GM12878 (cell line): ENCODE data around the gene SYT8. TPM values are rescaled to one million over a fixed set of nuclear protein-coding genes. Genes with fewer than 3 reads are reported as not detected.

Experiments used
- ASH2L ChIP-seq: fragments of 300-600, 200-600 bp; sonication (generic); IDR thresholded peaks from 2 replicates; pipeline ENCODE4 v1.6.1; 2017; ENCODE audit warnings: low read depth, mild to moderate bottlenecking, borderline replicate concordance
- CBX3 ChIP-seq: fragments of 200-600 bp; sonication (generic); IDR thresholded peaks from 2 replicates; pipeline ENCODE4 v1.6.1; 2016; ENCODE audit warnings: low read depth, borderline replicate concordance
- CHD4 ChIP-seq: fragments of 200-600 bp; sonication (generic); IDR thresholded peaks from 2 replicates; pipeline ENCODE4 v1.6.1; 2016; ENCODE audit warnings: mild to moderate bottlenecking
- CTCF ChIP-seq, 3 experiments: IDR thresholded peaks in 2 of 3; conservative IDR thresholded peaks in 1 of 3; 2 replicates each; pipeline ENCODE4 v1.5.1; 2011; ENCODE audit warnings: low read depth in 3 of 3, low read length in 3 of 3, mild to moderate bottlenecking in 3 of 3, control low read depth in 2 of 3, moderate library complexity in 2 of 3, inconsistent platforms in 1 of 3, mixed read lengths in 1 of 3; ENCODE audit not compliant: control insufficient read depth in 2 of 3, insufficient read depth in 1 of 3; ENCODE audit errors: extremely low read depth in 1 of 3
- ESRRA ChIP-seq: IDR thresholded peaks from 2 replicates; pipeline ENCODE4 v1.6.1; 2012; ENCODE audit warnings: mild to moderate bottlenecking, low read length, improper control_type of control experiment
- HDAC2 ChIP-seq: fragments of 200-600 bp; sonication (generic); IDR thresholded peaks from 2 replicates; pipeline ENCODE4 v1.6.1; 2017
- JUNB ChIP-seq: IDR thresholded peaks from 2 replicates; pipeline ENCODE4 v1.6.1; 2016; ENCODE audit warnings: antibody characterized with exemption, mild to moderate bottlenecking
- KLF5 ChIP-seq: fragments of 450-650 bp; IDR thresholded peaks from 2 replicates; pipeline ENCODE4 v1.6.1; 2014; ENCODE audit warnings: mild to moderate bottlenecking; ENCODE audit not compliant: partially characterized antibody
- MTA2 ChIP-seq: fragments of 450-650 bp; IDR thresholded peaks from 2 replicates; pipeline ENCODE4 v1.6.1; 2016; ENCODE audit warnings: low read depth, mild to moderate bottlenecking, moderate library complexity
- PAX5 ChIP-seq: IDR thresholded peaks from 2 replicates; pipeline ENCODE4 v1.6.1; 2011; ENCODE audit warnings: low read depth, low read length, borderline replicate concordance
- PRDM15 ChIP-seq: fragments of 450-650 bp; formaldehyde crosslinking; IDR thresholded peaks from 2 replicates; pipeline ENCODE4 v1.4.0; 2020; ENCODE audit warnings: mild to moderate bottlenecking, moderate library complexity
- RAD21 ChIP-seq: IDR thresholded peaks from 2 replicates; pipeline ENCODE4 v1.6.1; 2011; ENCODE audit warnings: mild to moderate bottlenecking, low read depth, low read length, moderate library complexity; ENCODE audit not compliant: insufficient read depth
- SREBF1 ChIP-seq: IDR thresholded peaks from 2 replicates; pipeline ENCODE4 v1.6.1; 2012; ENCODE audit warnings: mild to moderate bottlenecking, low read length
- SUPT20H ChIP-seq: IDR thresholded peaks from 2 replicates; pipeline ENCODE4 v1.6.1; 2011; ENCODE audit warnings: low read depth, mild to moderate bottlenecking, low read length, moderate library complexity, borderline replicate concordance; ENCODE audit not compliant: control insufficient read depth
- TCF3 ChIP-seq: IDR thresholded peaks from 2 replicates; pipeline ENCODE4 v1.6.1; 2012; ENCODE audit warnings: low read depth, mild to moderate bottlenecking, low read length, borderline replicate concordance; ENCODE audit not compliant: insufficient read depth
- USF1 ChIP-seq: IDR thresholded peaks from 2 replicates; pipeline ENCODE4 v1.6.1; 2011; ENCODE audit warnings: borderline replicate concordance, low read depth, mild to moderate bottlenecking, moderate library complexity, mixed read lengths, low read length; ENCODE audit not compliant: insufficient read depth; ENCODE audit errors: extremely low read length
- YY1 ChIP-seq: IDR thresholded peaks from 2 replicates; pipeline ENCODE4 v1.6.1; 2011; ENCODE audit warnings: low read depth, mild to moderate bottlenecking, low read length
- ZNF274 ChIP-seq: IDR thresholded peaks from one replicate; pipeline ENCODE4 v1.8.0; 2011; ENCODE audit not compliant: insufficient read length, insufficient read depth
- polyA plus RNA-seq, 11 experiments: library from polyadenylated mRNA; depleted of rRNA in 4 of 11; unstranded in 6 of 11; stranded (reverse) in 5 of 11; fragments of >200 nt; fragmentation: Nextera tagmentation in 4 of 11; fragmentation: Illumina TruSeq in 1 of 11; extraction: Ambion mirVana in 4 of 11; extraction: Trizol in 1 of 11; gene quantifications; 1 replicate in 1 of 11; 2 replicates in 10 of 11; pipeline versions ENCODE4 v1.2.1 to v1.2.3, GENCODE V29; 2011 to 2016; ENCODE audit warnings: inconsistent platforms in 2 of 11, missing spikeins in 2 of 11, low read depth in 1 of 11
- total RNA-seq, 4 experiments: library from RNA; depleted of rRNA in 3 of 4; stranded (reverse); fragments of >200 nt in 3 of 4; fragmentation: Illumina TruSeq in 1 of 4; extraction: Trizol in 1 of 4; gene quantifications; 2 replicates each; pipeline versions ENCODE4 v1.2.1 to v1.2.3, GENCODE V29; 2013 to 2021
- TF ChIP-seq, protein P1 (sequence below): fragments of 450-650 bp; IDR thresholded peaks from 2 replicates; pipeline ENCODE4 v1.6.1; 2017; ENCODE audit warnings: mild to moderate bottlenecking
- TF ChIP-seq, protein P2 (sequence below): fragments of 450-650 bp; IDR thresholded peaks from 2 replicates; pipeline ENCODE4 v1.6.1; 2017; ENCODE audit warnings: low read depth, mild to moderate bottlenecking, moderate library complexity

Gene SYT8
- total and polyA plus RNA-seq, 10 of the 15 experiments (the other 5 are each of a cell fraction or from before 2014, with no cell fraction given) = 0.44 TPM; not detected in 9

- TF ChIP-seq CTCF (IDR thresholded peaks at IDR 0.05 in 2 of 3, conservative IDR thresholded peaks at IDR 0.05 in 1 of 3; ENCODE audit: control insufficient read depth in 2 of 3, extremely low read depth in 1 of 3, insufficient read depth in 1 of 3, low read depth in 3 of 3, low read length in 3 of 3) = peak; percentile 76 to 95 (median 76)
- TF ChIP-seq, protein P1, sequence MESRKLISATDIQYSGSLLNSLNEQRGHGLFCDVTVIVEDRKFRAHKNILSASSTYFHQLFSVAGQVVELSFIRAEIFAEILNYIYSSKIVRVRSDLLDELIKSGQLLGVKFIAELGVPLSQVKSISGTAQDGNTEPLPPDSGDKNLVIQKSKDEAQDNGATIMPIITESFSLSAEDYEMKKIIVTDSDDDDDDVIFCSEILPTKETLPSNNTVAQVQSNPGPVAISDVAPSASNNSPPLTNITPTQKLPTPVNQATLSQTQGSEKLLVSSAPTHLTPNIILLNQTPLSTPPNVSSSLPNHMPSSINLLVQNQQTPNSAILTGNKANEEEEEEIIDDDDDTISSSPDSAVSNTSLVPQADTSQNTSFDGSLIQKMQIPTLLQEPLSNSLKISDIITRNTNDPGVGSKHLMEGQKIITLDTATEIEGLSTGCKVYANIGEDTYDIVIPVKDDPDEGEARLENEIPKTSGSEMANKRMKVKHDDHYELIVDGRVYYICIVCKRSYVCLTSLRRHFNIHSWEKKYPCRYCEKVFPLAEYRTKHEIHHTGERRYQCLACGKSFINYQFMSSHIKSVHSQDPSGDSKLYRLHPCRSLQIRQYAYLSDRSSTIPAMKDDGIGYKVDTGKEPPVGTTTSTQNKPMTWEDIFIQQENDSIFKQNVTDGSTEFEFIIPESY = no peak
- peak; percentile 79 for TF ChIP-seq YY1
- no peak for TF ChIP-seq SUPT20H
- peak; percentile 68 for TF ChIP-seq RAD21
- no peak for TF ChIP-seq KLF5
- TF ChIP-seq, protein P2, sequence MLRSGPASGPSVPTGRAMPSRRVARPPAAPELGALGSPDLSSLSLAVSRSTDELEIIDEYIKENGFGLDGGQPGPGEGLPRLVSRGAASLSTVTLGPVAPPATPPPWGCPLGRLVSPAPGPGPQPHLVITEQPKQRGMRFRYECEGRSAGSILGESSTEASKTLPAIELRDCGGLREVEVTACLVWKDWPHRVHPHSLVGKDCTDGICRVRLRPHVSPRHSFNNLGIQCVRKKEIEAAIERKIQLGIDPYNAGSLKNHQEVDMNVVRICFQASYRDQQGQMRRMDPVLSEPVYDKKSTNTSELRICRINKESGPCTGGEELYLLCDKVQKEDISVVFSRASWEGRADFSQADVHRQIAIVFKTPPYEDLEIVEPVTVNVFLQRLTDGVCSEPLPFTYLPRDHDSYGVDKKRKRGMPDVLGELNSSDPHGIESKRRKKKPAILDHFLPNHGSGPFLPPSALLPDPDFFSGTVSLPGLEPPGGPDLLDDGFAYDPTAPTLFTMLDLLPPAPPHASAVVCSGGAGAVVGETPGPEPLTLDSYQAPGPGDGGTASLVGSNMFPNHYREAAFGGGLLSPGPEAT = no peak
- TF ChIP-seq ZNF274 = no peak
- no peak for TF ChIP-seq ESRRA
- TF ChIP-seq TCF3 = no peak
- no peak for TF ChIP-seq JUNB
- TF ChIP-seq PAX5 = no peak
- no peak for TF ChIP-seq USF1
- no peak for TF ChIP-seq HDAC2
- TF ChIP-seq ASH2L = no peak
- TF ChIP-seq SREBF1 = no peak
- TF ChIP-seq MTA2 = no peak
- no peak for TF ChIP-seq CBX3
- TF ChIP-seq CHD4 = no peak
- TF ChIP-seq PRDM15 (CRISPR knock-in tag) = no peak
Observed at GRCh38 chr11:1832211-1832919, 2.4 kb upstream of the SYT8 start (continued).
